ENCODE results near the gene PIF1. TPM values are rescaled to one million over a fixed set of nuclear protein-coding genes. Genes with fewer than 3 reads are reported as not detected.

PIF1 gene
- total RNA-seq, 1 donor from 2014 or later: 2.1 TPM

DNA sequence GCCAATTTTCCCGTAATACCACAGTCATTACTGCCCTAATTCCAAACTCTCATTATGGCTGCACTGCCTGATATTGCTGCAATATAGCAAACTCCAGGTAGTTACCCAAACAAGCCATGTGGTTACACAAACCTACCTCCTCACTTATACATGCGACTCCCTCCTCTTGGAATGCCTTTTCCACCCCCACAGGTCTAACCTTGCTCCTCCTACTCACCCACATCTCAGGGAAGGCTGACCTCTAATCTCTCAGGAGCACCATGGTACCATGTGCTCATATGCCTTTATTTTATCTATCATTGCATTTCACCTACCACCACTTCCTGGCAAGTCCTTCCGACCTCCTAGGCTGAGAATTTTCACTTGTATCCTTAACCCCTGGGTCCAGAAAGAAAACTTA is 53.0 kb downstream of the PIF1 start:
- Histone ChIP-seq H3K9ac (ENCODE audit: low read depth in 1 of 3, low read length in 3 of 3) (no peak overlapping the region), H3K4me3 (ENCODE audit: low read length in 3 of 3) (no peak overlapping the region), H3K9me3 (ENCODE audit: control insufficient read depth in 3 of 3, low read length in 3 of 3) (no peaks in the 10 kb centered on the region), H3K27me3 (ENCODE audit: control insufficient read depth in 3 of 3, insufficient read depth in 3 of 3, low read length in 3 of 3) (peaks cover 0 to 18% (median 6%) of the 10 kb centered on the region in 3 donors), H3K27ac (ENCODE audit: low read depth, low read length) (no peak overlapping the region), H3K36me3 (ENCODE audit: control insufficient read depth in 3 of 3, insufficient read depth in 3 of 3, low read length in 3 of 3) (no peaks in the 10 kb centered on the region), H3K4me1 (ENCODE audit: control insufficient read depth in 3 of 3, insufficient read depth in 3 of 3, low read length in 3 of 3) (peaks cover 3 to 5% (median 4%) of the 10 kb centered on the region in 3 donors)

GRCh38 chr15:64770626-64771025 is 54.8 kb downstream of the PIF1 start:
- H3K27ac ChIP-seq (ENCODE audit: low read depth, low read length): no peak overlapping the region
- no peaks in the 10 kb centered on the region for H3K4me1 ChIP-seq (ENCODE audit: control insufficient read depth in 3 of 3, insufficient read depth in 3 of 3, low read length in 3 of 3)
- peaks cover 0 to 9% (median 0%) of the 10 kb centered on the region in 3 donors for H3K27me3 ChIP-seq (ENCODE audit: control insufficient read depth in 3 of 3, insufficient read depth in 3 of 3, low read length in 3 of 3)

DNA sequence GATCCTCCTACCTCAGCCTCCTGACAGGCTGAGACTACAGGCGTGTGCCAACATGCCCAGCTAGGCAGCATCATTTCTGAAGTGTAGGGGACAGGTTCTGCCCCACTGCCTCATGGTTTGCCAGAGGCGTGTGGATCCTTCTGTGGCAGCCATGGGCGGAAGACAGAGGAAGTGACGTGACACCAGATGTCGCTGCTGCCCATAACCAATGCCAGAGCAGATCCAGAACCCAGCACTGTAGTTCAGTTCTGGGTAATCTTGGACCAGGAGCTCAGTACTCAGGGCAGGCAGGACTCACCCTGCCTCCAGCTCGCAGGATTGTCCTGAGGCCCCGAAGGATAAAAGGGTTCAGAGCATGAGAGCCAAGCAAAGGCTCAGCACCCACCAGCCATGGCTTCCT is 58.2 kb downstream of the PIF1 start:
- no peaks in the 10 kb centered on the region for H3K27me3 ChIP-seq (ENCODE audit: control insufficient read depth in 3 of 3, insufficient read depth in 3 of 3, low read length in 3 of 3)
- H3K36me3 ChIP-seq (ENCODE audit: control insufficient read depth in 3 of 3, insufficient read depth in 3 of 3, low read length in 3 of 3): no peaks in the 10 kb centered on the region
- peaks cover 0 to 4% (median 0%) of the 10 kb centered on the region in 3 donors for H3K4me1 ChIP-seq (ENCODE audit: control insufficient read depth in 3 of 3, insufficient read depth in 3 of 3, low read length in 3 of 3)
- H3K27ac ChIP-seq (ENCODE audit: low read depth, low read length): no peak overlapping the region
- H3K4me3 ChIP-seq (ENCODE audit: low read length in 3 of 3): no peak overlapping the region
- H3K9me3 ChIP-seq (ENCODE audit: control insufficient read depth in 3 of 3, low read length in 3 of 3): no peaks in the 10 kb centered on the region
- no peak overlapping the region for H3K9ac ChIP-seq (ENCODE audit: low read depth in 1 of 3, low read length in 3 of 3)

More at GRCh38 chr15:64770626-64771025, 54.8 kb downstream of the PIF1 start:
- no peak overlapping the region for H3K4me3 ChIP-seq (ENCODE audit: low read length in 3 of 3)
- no peak overlapping the region for H3K9ac ChIP-seq (ENCODE audit: low read depth in 1 of 3, low read length in 3 of 3)
- no peaks in the 10 kb centered on the region for H3K36me3 ChIP-seq (ENCODE audit: control insufficient read depth in 3 of 3, insufficient read depth in 3 of 3, low read length in 3 of 3)
- H3K9me3 ChIP-seq (ENCODE audit: control insufficient read depth in 3 of 3, low read length in 3 of 3): no peaks in the 10 kb centered on the region

DNA sequence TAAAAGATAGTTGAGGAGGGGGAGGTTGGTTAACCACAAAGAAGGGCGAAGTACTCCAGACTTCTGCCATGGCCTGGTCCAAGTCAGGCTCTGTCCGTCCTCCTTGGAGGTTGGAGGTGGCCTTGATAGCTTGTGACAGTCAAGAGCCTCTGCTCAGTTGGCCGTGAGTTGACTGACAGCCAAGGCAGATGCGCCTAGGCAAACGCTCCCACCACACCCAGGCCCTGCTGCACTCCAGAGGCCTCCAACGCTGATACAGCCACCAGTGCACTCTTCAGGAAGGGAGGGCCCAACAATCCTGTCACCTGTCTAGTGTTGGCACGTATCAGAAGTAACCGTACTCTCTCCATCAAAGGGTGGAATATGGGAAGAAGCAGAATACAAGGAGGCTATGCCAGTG is 59.4 kb downstream of the PIF1 start:
- H3K4me1 ChIP-seq (ENCODE audit: control insufficient read depth in 3 of 3, insufficient read depth in 3 of 3, low read length in 3 of 3): peaks cover 0 to 4% (median 0%) of the 10 kb centered on the region in 3 donors
- no peak overlapping the region for H3K9ac ChIP-seq (ENCODE audit: low read depth in 1 of 3, low read length in 3 of 3)
- no peaks in the 10 kb centered on the region for H3K36me3 ChIP-seq (ENCODE audit: control insufficient read depth in 3 of 3, insufficient read depth in 3 of 3, low read length in 3 of 3)
- no peak overlapping the region for H3K27ac ChIP-seq (ENCODE audit: low read depth, low read length)
- H3K27me3 ChIP-seq (ENCODE audit: control insufficient read depth in 3 of 3, insufficient read depth in 3 of 3, low read length in 3 of 3): no peaks in the 10 kb centered on the region
- H3K9me3 ChIP-seq (ENCODE audit: control insufficient read depth in 3 of 3, low read length in 3 of 3): no peaks in the 10 kb centered on the region
- no peak overlapping the region for H3K4me3 ChIP-seq (ENCODE audit: low read length in 3 of 3)

Other genes with a start within 250 kb of the PIF1 start
- gene RBPMS2, start 50.1 kb downstream of the PIF1 start, total RNA-seq: under 0.01 TPM
- 16.7 TPM for gene PLEKHO2, start 16.3 kb upstream of the PIF1 start, total RNA-seq
- 2.6 TPM for gene ANKDD1A, start 86.3 kb upstream of the PIF1 start, total RNA-seq
- 76.2 TPM for gene SPG21, start 164.3 kb upstream of the PIF1 start, total RNA-seq
- gene MTFMT, start 204.0 kb upstream of the PIF1 start, total RNA-seq: 6.8 TPM
- 0.52 TPM for gene SLC51B, start 219.7 kb upstream of the PIF1 start, total RNA-seq
- 15.1 TPM for gene RASL12, start 242.3 kb upstream of the PIF1 start, total RNA-seq

Measured in skeletal muscle tissue (tissue), 4 donors.